GM12865 (cell line): Measurements from ENCODE around the gene CASP6.

ENCODE experiments used
- DNase-seq: peaks from one replicate; pipeline ENCODE4 v3.0.0; 2010; ENCODE audit warnings: low read depth
- H3K4me3 ChIP-seq: 2 replicates; pipeline ENCODE4 v1.5.1; 2011; ENCODE audit warnings: mild to moderate bottlenecking, low read depth, low read length, control low read depth
- TF ChIP-seq, protein P1 (sequence below): IDR thresholded peaks from 2 replicates; pipeline ENCODE4 v1.5.1; 2011; ENCODE audit warnings: low read length, control low read depth, low read depth, inconsistent platforms; ENCODE audit not compliant: insufficient read depth; ENCODE audit errors: missing control alignments

CASP6 gene

GRCh38 chr4:109730619-109731545, 27.6 kb upstream of the CASP6 start:
- H3K4me3 ChIP-seq, result peak overlapping the region; percentile 87
- DNase-seq, result no peak
- TF ChIP-seq, protein P1, sequence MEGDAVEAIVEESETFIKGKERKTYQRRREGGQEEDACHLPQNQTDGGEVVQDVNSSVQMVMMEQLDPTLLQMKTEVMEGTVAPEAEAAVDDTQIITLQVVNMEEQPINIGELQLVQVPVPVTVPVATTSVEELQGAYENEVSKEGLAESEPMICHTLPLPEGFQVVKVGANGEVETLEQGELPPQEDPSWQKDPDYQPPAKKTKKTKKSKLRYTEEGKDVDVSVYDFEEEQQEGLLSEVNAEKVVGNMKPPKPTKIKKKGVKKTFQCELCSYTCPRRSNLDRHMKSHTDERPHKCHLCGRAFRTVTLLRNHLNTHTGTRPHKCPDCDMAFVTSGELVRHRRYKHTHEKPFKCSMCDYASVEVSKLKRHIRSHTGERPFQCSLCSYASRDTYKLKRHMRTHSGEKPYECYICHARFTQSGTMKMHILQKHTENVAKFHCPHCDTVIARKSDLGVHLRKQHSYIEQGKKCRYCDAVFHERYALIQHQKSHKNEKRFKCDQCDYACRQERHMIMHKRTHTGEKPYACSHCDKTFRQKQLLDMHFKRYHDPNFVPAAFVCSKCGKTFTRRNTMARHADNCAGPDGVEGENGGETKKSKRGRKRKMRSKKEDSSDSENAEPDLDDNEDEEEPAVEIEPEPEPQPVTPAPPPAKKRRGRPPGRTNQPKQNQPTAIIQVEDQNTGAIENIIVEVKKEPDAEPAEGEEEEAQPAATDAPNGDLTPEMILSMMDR, result no peak

DNA sequence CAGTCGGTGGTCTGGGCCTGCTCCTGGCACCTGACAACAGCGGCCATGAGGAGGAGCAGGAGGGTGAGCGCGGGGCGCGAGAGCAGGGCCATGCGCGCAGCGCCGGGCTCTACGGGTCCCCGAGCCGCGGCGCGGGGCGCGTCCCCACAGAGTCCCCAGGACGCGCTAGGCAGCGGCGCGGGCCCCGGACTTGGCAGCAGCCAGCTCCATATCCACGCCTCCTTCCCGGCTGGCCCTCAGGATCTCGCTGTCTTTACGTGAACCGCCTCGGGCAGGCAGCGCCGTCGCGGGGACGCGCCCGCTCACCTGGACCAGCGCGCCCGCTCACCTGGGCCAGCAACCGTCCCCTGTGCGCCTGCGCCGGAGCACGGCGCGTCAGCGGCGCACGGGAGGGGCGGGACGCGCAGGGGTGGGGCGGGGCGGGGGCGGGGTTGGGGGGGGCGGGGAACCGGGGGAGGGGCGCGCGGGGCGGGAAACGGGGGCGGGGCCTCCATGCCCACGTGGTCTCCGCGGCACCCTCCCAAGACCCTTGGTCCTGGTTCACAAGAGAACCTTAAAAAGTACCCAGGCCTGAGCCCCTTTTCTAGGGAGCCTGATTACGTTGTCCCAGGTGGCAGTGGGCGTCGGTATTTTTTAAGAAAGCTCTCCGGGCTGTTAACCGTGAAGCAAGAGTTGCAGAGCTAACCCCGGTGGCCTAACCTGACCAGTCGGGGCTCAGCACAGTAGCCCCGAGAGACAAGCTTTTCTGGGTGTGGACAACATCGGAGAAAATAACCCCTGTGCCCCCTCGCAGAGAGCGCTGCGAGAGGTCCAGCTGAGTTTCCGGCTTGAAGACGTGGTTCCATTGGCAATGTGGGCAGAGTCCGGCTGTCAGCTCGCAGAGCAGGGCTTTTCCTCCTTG, 26.7 kb upstream of the CASP6 start, which contains the start of gene PLA2G12A:
PLA2G12A (minus strand) TSS at position 353 of the 901 bp plus-strand sequence; CDS start at position 92, 261 bp downstream.
- peak; percentile 88 for DNase-seq
- TF ChIP-seq, protein P1, result no peak
- peak within 1 kb of the TSS; percentile 87 for H3K4me3 ChIP-seq

DNA sequence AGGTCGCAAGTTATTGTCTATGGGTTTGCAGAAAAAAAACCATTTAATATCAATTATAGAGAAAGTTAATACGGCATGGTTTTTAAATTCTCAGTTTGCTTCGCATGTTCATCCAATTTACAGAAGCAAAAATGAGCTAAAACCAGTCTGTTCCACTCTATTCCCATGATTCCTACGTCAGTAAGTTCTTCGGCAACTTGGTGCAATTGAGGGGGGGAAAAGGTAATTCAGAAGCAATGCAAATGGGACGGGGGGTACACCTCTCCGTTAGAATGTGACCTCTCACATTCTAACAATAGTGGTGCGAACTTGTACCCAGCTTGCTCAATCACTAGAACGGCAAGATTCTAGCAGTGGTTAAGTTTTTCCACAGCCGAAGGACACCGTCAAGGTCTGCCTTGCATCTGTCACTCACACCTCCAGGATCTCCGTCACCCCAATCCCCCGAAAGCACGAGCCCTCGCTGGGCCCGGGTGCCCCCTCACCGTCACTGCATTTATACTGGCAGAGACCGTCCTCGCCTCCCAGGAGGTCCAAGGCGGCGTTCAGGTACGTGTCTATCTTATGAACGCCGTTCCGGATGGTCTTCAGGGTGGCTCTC, 26.0 kb upstream of the CASP6 start:
- DNase-seq, result peak; percentile 11

DNA sequence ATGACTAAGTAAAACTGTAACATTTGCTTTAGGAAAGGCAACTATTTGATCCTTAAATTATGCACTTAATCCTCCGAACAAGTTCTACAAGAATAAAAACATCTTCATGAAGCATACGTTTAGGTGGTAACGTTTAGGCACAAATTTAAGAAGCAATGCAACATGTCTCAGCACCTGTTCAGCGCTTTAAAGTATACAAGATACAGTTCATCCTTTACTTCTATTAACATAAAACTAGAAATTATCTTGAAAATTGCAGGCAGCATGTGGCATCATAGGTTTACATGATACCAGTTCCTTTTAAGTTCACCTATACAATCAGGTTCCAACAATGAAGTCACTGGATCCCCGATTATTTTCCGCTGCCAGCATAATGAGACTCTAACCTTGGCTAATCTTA, 25.1 kb upstream of the CASP6 start:
- DNase-seq, result no peak
- TF ChIP-seq, protein P1, result no peak
- H3K4me3 ChIP-seq, result no peak overlapping the region

More for the DNA sequence above, 26.0 kb upstream of the CASP6 start:
- TF ChIP-seq, protein P1, result no peak
- peak overlapping the region; percentile 67 for H3K4me3 ChIP-seq

GRCh38 chr4:109723110-109723509, 19.9 kb upstream of the CASP6 start:
- DNase-seq, result no peak
- TF ChIP-seq, protein P1, result no peak
- H3K4me3 ChIP-seq, result no peak overlapping the region

- TF ChIP-seq, protein P1, result no peak
- no peak overlapping the region for H3K4me3 ChIP-seq
- no peak for DNase-seq
These were observed 19.1 kb upstream of the CASP6 start for GRCh38 chr4:109722357-109722756.
